Activated CD4-positive, alpha-beta T cell treated with anti-CD3 and anti-CD28 coated beads for 36 hours (primary cell): ENCODE data around the gene SVOPL. TPM values are rescaled to one million over a fixed set of nuclear protein-coding genes. Genes with fewer than 3 reads are reported as not detected.

ENCODE experiments used
- ATAC-seq: fragments of 200-7000 bp; cut with Tn5 transposase; one replicate; pipeline ENCODE4 v1.10.0; 2021; ENCODE audit warnings: mild to moderate bottlenecking, moderate library complexity
- CTCF ChIA-PET: fragments of 350-600 bp; sonication (Branson Sonifier 250); formaldehyde crosslinking; loops from one replicate; lab custom pipeline; 2021; ENCODE audit warnings: antibody characterized with exemption; lab: Charles Lee
- POLR2A ChIA-PET: fragments of 350-600 bp; sonication (Branson Sonifier 250); formaldehyde crosslinking; loops from one replicate; lab custom pipeline; 2021; ENCODE audit warnings: antibody characterized with exemption, inconsistent platforms; lab: Charles Lee
- DNase-seq: peaks from one replicate; pipeline ENCODE4 v3.0.0-alpha.2; 2020
- H3K27ac Mint-ChIP-seq: one replicate; pipeline ENCODE4 v1.8.0; 2021; ENCODE audit warnings: mixed read lengths
- H3K27me3 Mint-ChIP-seq: one replicate; pipeline ENCODE4 v1.8.0; 2021; ENCODE audit warnings: mixed read lengths
- H3K36me3 Mint-ChIP-seq: one replicate; pipeline ENCODE4 v1.8.0; 2021; ENCODE audit warnings: low read depth, mixed read lengths
- H3K4me1 Mint-ChIP-seq: one replicate; pipeline ENCODE4 v1.8.0; 2021; ENCODE audit warnings: mixed read lengths
- H3K4me3 Mint-ChIP-seq: one replicate; pipeline ENCODE4 v1.8.0; 2021; ENCODE audit warnings: mild to moderate bottlenecking, moderate library complexity, mixed read lengths
- H3K9me3 Mint-ChIP-seq: one replicate; pipeline ENCODE4 v1.8.0; 2021; ENCODE audit warnings: low read depth, mixed read lengths
- intact Hi-C, 2 experiments: fragments of 100-400 bp; cut with DNase I in 1 of 2; cut with micrococcal nuclease in 1 of 2; formaldehyde crosslinking; loops; one replicate each; pipeline versions ENCODE4 v1.14.2 to v1.15.1; 2022 to 2024; cut with DNase I, micrococcal nuclease
- total RNA-seq, 2 experiments: library from RNA; stranded (reverse); gene quantifications; one replicate each; pipeline ENCODE4 v1.2.3, GENCODE V29; 2021

The SVOPL gene
- total RNA-seq, 2 experiments from 2014 or later: not detected

DNA sequence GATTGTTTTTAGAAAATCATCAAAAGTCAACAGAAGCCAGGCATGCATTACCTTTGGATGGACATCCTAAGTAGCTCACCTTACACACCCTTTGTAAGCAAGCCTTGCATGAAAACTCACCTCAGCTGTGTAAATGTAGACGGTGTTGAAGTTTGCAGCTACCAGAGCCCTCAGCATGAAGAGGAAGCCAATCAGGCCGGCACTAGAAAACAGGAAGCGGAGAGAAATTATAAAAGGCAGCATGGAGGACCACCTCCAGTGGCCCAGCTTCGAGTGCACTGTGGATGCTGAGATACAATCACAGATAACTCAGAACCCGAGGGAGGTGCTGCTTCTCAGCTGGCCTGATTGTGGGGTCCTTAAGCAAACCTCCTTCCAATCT lies 75.3 kb downstream of the SVOPL start:
- Mint-ChIP-seq H3K27me3 (no peaks in the 10 kb centered on the region), H3K27ac (peak overlapping the region; percentile 40), H3K36me3 (no peaks in the 10 kb centered on the region), H3K4me1 (peaks cover 42% of the 10 kb centered on the region), H3K9me3 (no peaks in the 10 kb centered on the region), H3K4me3 (no peak overlapping the region)
- ATAC-seq (peak; percentile 44), DNase-seq (peak; percentile 10)
- intact Hi-C loops: no loop called here
- CTCF ChIA-PET: interaction anchor here (1.2 kb wide), 1 partner anchor 465 kb away, joined by 5 read pairs; no protein-coding TSS in a partner anchor
- POLR2A ChIA-PET: no interaction called here

- peak overlapping the region; percentile 24 for H3K27ac Mint-ChIP-seq
- POLR2A ChIA-PET: interaction anchor here (0.6 kb wide), 2 partner anchors 179 to 426 kb away, joined by 3 read pairs; no protein-coding TSS in a partner anchor
- ATAC-seq (peak; percentile 66), DNase-seq (no peak)
- H3K9me3 Mint-ChIP-seq: no peaks in the 10 kb centered on the region
- no peaks in the 10 kb centered on the region for H3K27me3 Mint-ChIP-seq
- no peaks in the 10 kb centered on the region for H3K36me3 Mint-ChIP-seq
- peaks cover 41% of the 10 kb centered on the region for H3K4me1 Mint-ChIP-seq
- no peak overlapping the region for H3K4me3 Mint-ChIP-seq
- CTCF ChIA-PET: interaction anchor here (0.6 to 1.2 kb wide), 2 partner anchors 11 to 464 kb away, joined by 3 to 5 read pairs; no protein-coding TSS in a partner anchor
- intact Hi-C loops: no loop called here
These were observed 75.9 kb downstream of the SVOPL start for GRCh38 chr7:138625084-138625848.

DNA sequence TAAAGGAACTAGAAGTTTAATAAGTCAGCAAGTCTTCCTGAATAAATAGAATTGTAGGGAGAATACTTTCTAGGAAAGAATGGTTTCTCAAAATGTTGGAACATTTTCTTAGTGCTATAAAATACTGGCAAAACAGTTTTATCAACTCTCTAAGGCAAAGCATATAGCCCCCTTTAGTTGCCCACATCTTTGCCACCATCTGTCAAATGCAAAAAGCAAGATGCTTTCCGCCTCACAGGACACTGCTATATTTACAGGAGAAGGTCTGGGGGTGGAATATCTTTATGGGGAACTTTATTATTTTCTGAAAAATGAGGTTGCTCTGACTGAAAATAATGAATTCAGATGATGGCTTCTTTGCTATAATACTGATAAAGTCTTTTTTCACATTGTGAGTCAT lies 78.3 kb downstream of the SVOPL start:
- ChIA-PET POLR2A (no interaction called here), CTCF (no interaction called here)
- Mint-ChIP-seq H3K27me3 (no peaks in the 10 kb centered on the region), H3K4me3 (no peak overlapping the region), H3K4me1 (peaks cover 32% of the 10 kb centered on the region), H3K27ac (no peak overlapping the region), H3K9me3 (no peaks in the 10 kb centered on the region), H3K36me3 (no peaks in the 10 kb centered on the region)
- ATAC-seq (no peak), DNase-seq (no peak)
- intact Hi-C loops: no loop called here

GRCh38 chr7:138618933-138619332 lies 82.2 kb downstream of the SVOPL start:
- no peak for ATAC-seq
- no peaks in the 10 kb centered on the region for H3K27me3 Mint-ChIP-seq
- H3K9me3 Mint-ChIP-seq: no peaks in the 10 kb centered on the region
- no peak for DNase-seq
- CTCF ChIA-PET: no interaction called here
- intact Hi-C loops: no loop called here
- POLR2A ChIA-PET: no interaction called here
- H3K27ac Mint-ChIP-seq: no peak overlapping the region
- no peaks in the 10 kb centered on the region for H3K36me3 Mint-ChIP-seq
- no peak overlapping the region for H3K4me3 Mint-ChIP-seq
- H3K4me1 Mint-ChIP-seq: no peaks in the 10 kb centered on the region

DNA sequence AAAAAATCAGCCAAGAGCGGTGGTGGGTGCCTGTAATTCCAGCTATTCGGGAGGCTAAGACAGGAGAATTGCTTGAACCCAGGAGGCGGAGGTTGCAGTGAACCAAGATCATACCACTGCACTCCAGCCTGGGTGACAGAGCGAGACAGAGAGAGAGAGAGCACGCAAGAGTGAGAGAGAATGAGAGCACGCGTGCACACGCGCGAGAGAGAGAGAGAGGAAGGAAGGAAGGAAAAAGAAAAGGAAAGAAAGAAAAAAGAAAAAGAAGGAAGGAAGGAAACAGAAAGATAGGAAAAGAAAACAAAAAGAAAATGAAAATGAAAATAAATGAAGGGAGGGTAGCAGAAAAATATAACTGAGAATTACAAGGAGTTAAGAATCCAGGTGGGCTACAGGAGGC lies 82.7 kb downstream of the SVOPL start:
- ATAC-seq: no peak
- intact Hi-C loops: no loop called here
- H3K27ac Mint-ChIP-seq: no peak overlapping the region

DNA sequence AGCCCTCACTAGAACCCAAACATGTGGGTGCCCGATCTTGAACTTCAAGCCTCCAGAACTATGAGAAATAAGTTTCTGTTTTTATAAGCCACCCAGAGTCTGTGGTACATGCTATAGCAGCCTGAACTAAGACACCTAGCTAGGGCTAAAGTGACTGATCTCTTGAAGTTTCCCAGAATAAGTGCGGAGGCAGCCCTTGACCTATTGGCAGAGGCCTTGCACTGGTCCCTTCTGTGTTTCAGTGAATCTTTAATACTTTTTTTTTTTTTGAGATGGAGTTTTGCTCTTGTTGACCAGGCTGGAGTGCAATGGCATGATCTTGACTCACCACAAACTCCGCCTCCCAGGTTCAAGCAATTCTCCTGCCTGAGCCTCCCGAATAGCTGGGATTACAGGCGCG lies 85.1 kb downstream of the SVOPL start:
- ChIA-PET CTCF (interaction anchor here (0.6 to 1.1 kb wide), 3 partner anchors 11 to 1305 kb away, joined by 3 to 8 read pairs (median 3); no protein-coding TSS in a partner anchor), POLR2A (interaction anchor here (0.7 kb wide), 1 partner anchor 615 kb away, joined by 5 read pairs; no protein-coding TSS in a partner anchor)
- Mint-ChIP-seq H3K27ac (no peak overlapping the region), H3K4me3 (no peak overlapping the region), H3K4me1 (peaks cover 2% of the 10 kb centered on the region), H3K27me3 (no peaks in the 10 kb centered on the region), H3K9me3 (no peaks in the 10 kb centered on the region), H3K36me3 (peaks cover 1% of the 10 kb centered on the region)
- ATAC-seq (no peak), DNase-seq (no peak)
- intact Hi-C loops: no loop called here

More for the DNA sequence above, 82.7 kb downstream of the SVOPL start:
- Mint-ChIP-seq H3K9me3 (no peaks in the 10 kb centered on the region), H3K36me3 (no peaks in the 10 kb centered on the region), H3K27me3 (no peaks in the 10 kb centered on the region), H3K4me3 (no peak overlapping the region), H3K4me1 (peaks cover 2% of the 10 kb centered on the region)
- POLR2A ChIA-PET: no interaction called here
- DNase-seq: no peak
- CTCF ChIA-PET: no interaction called here

DNA sequence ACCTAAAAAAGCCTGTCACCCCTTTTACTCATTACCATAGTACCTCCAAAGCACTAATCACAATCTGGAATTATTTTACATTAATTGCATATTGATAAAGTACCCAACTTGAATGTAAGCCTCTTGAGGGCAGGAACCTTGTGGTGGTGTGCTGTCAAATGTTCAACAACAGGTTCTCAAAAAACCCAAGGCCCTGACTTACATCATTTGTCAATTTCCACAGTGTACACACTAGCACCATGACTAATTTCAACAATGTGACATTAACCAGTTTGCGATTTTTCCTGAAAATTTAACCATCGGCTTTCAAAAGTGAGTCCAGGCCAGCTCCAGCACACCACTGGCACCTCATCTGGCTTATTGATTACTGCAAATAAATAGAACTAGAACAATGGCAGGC lies 87.5 kb downstream of the SVOPL start:
- H3K36me3 Mint-ChIP-seq: peaks cover 1% of the 10 kb centered on the region
- DNase-seq (no peak), ATAC-seq (no peak)
- intact Hi-C loops: no loop called here
- ChIA-PET CTCF (interaction anchor here (0.8 kb wide), 1 partner anchor 475 kb away, joined by 3 read pairs; no protein-coding TSS in a partner anchor), POLR2A (no interaction called here)
- no peak overlapping the region for H3K4me3 Mint-ChIP-seq
- H3K9me3 Mint-ChIP-seq: no peaks in the 10 kb centered on the region
- H3K4me1 Mint-ChIP-seq: peaks cover 2% of the 10 kb centered on the region
- no peak overlapping the region for H3K27ac Mint-ChIP-seq
- H3K27me3 Mint-ChIP-seq: no peaks in the 10 kb centered on the region

- peaks cover 19% of the 10 kb centered on the region for H3K4me1 Mint-ChIP-seq
- no peak overlapping the region for H3K4me3 Mint-ChIP-seq
- no peak for DNase-seq
- CTCF ChIA-PET: interaction anchor here (0.5 kb wide), 1 partner anchor 109 kb away, joined by 3 read pairs; no protein-coding TSS in a partner anchor
- no peaks in the 10 kb centered on the region for H3K27me3 Mint-ChIP-seq
- no peaks in the 10 kb centered on the region for H3K9me3 Mint-ChIP-seq
- ATAC-seq: no peak
- POLR2A ChIA-PET: no interaction called here
- H3K36me3 Mint-ChIP-seq: peaks cover 1% of the 10 kb centered on the region
- no peak overlapping the region for H3K27ac Mint-ChIP-seq
- intact Hi-C loops: no loop called here
These were observed 90.4 kb downstream of the SVOPL start for GRCh38 chr7:138610671-138611170.

- no peaks in the 10 kb centered on the region for H3K27me3 Mint-ChIP-seq
- ChIA-PET CTCF (no interaction called here), POLR2A (no interaction called here)
- H3K4me1 Mint-ChIP-seq: peaks cover 17% of the 10 kb centered on the region
- DNase-seq (peak; percentile 64), ATAC-seq (peak; percentile 76)
- H3K36me3 Mint-ChIP-seq: peaks cover under 1% of the 10 kb centered on the region
- no peaks in the 10 kb centered on the region for H3K9me3 Mint-ChIP-seq
- no peak overlapping the region for H3K27ac Mint-ChIP-seq
- no peak overlapping the region for H3K4me3 Mint-ChIP-seq
- intact Hi-C loops: no loop called here
These were observed 92.9 kb downstream of the SVOPL start for GRCh38 chr7:138608275-138608674.

DNA sequence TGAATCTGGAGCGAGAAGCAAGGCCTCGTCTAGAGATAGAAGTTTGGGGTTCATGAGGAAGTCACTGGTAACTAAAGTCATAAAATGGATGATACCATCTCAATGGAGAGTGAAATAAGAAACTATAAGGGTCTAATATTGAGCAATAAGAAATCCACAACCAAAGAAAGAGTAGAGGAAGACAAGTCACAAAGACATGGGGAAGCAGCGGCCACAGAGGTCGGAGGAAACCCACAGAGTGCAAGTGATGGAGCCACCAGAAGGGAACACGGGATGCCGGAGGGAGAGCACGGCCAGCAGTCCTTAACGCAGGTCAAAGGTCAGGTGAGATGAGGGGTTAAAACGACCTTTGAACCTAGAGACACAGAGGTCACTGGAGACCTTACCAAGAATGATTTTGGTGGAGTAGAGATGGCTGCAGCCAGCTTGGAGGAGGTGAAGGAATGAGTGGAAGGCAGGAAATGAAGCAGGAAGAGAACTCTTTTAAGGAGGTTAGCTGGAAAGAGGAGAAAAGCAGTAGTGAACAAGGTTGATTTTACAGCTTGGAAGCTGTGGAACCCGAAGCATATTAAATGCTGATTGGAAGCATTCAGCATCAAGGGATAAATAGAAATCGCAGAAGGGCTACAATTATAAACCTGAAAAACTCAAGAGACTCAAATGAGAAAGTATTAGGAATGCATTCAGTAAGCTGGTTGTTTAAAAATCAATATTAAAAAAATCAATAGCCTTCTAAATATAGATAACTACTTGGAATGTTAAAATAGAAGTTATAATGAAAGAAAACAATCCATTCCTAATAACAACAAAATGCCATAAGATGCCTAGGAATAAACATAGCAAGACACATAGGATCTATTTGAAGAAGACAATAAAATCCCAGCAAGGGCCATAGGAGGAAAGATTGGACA lies 93.7 kb downstream of the SVOPL start:
- no peaks in the 10 kb centered on the region for H3K27me3 Mint-ChIP-seq
- intact Hi-C loops: no loop called here
- ATAC-seq: no peak
- H3K27ac Mint-ChIP-seq: no peak overlapping the region
- POLR2A ChIA-PET: no interaction called here
- CTCF ChIA-PET: no interaction called here
- no peaks in the 10 kb centered on the region for H3K36me3 Mint-ChIP-seq
- H3K9me3 Mint-ChIP-seq: no peaks in the 10 kb centered on the region
- peaks cover 17% of the 10 kb centered on the region for H3K4me1 Mint-ChIP-seq
- no peak overlapping the region for H3K4me3 Mint-ChIP-seq
- DNase-seq: no peak

- DNase-seq: no peak
- H3K36me3 Mint-ChIP-seq: no peaks in the 10 kb centered on the region
- H3K27me3 Mint-ChIP-seq: no peaks in the 10 kb centered on the region
- intact Hi-C loops: no loop called here
- ChIA-PET POLR2A (interaction anchor here (0.7 kb wide), 1 partner anchor 81 kb away, joined by 7 read pairs; no protein-coding TSS in a partner anchor), CTCF (no interaction called here)
- H3K4me3 Mint-ChIP-seq: no peak overlapping the region
- no peak overlapping the region for H3K27ac Mint-ChIP-seq
- H3K4me1 Mint-ChIP-seq: peaks cover 17% of the 10 kb centered on the region
- ATAC-seq: no peak
- H3K9me3 Mint-ChIP-seq: no peaks in the 10 kb centered on the region
These were observed 94.9 kb downstream of the SVOPL start for GRCh38 chr7:138606236-138606635.
